Measurements from ENCODE around the gene GPR18.

GPR18 gene

DNA sequence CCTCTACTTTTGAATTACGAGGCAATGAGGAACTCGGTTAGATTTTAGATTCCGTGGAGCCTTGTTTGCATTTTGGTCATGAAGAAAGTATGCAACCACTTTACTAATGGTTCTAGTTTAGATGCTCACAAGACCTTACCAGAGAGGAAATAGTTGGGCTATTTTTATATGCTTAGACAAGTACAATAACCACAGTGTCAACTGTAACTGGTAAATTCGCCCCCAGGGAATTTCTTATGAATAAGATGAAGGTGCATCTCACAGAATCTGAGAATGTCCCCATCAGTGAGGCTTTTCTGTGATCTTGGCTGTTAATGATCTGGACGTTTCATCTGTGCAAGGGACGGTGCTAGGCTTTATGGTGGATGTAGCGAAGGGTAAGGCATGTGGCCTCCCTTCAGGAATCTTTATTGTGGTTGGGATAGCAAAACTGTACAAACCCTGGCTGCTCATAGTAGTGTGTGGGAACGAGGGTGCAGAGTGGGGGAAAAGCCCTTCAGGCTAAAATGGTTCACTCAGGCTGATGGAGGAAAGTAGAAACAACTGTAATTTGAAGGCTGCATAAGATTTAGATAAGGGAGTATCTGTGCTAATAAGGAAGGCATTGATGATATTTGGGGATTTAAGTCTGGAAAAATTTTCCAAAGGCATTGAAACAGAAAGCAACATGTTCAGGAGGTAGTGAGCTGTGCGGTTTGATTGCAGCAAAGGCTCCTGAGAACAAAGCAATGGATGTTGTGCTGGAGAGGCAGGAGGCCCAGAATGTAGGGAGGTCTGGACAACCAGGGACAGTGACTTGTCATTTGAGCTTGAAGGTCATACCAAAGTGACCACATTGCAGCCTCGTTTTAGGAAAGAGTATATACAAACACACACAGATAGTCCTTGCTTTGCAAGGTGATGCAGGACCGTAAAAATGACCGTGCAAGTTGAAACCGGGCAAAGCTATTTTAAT lies 29.2 kb downstream of the GPR18 start:
- no peak overlapping the region for H4K8ac ChIP-seq (ENCODE audit: low read length)
- H2AFZ ChIP-seq (ENCODE audit: low read depth, low read length): no peak overlapping the region
- H2AK5ac ChIP-seq (ENCODE audit: low read length, severe bottlenecking): no peak overlapping the region
- no peak overlapping the region for H2BK5ac ChIP-seq (ENCODE audit: low read depth, low read length, poor library complexity, severe bottlenecking)
- H3K4me3 ChIP-seq (ENCODE audit: insufficient read depth in 1 of 2, low read depth in 1 of 2, low read length in 2 of 2): no peak overlapping the region
- peak overlapping the region; percentile 65 for H2BK120ac ChIP-seq (ENCODE audit: low read depth, low read length)
- H3K4ac ChIP-seq (ENCODE audit: low read depth in 1 of 2, low read length in 2 of 2): no peak overlapping the region
- no peak overlapping the region for H4K91ac ChIP-seq (ENCODE audit: low read length)
- peaks cover 15% of the 10 kb centered on the region for H3K79me1 ChIP-seq (replicated peaks; ENCODE audit: low read length, poor library complexity, severe bottlenecking)
- H2BK15ac ChIP-seq (ENCODE audit: low read depth, poor library complexity, severe bottlenecking): no peak overlapping the region
- H3K23ac ChIP-seq (ENCODE audit: low read length in 2 of 2): no peak overlapping the region
- H3K9ac ChIP-seq (ENCODE audit: low read length): no peak overlapping the region
- DNase-seq: peak; percentile 87
- H2BK12ac ChIP-seq (ENCODE audit: low read length in 2 of 2): no peak overlapping the region
- no peaks in the 10 kb centered on the region for H3K9me3 ChIP-seq (ENCODE audit: control insufficient read depth, low read length)
- H3K27me3 ChIP-seq (ENCODE audit: control insufficient read depth in 1 of 2, insufficient read depth in 1 of 2, low read length in 2 of 2): no peaks in the 10 kb centered on the region
- H3K4me2 ChIP-seq (ENCODE audit: low read length, poor library complexity, severe bottlenecking): peak overlapping the region; percentile 27
- peak overlapping the region; percentile 63 for H3K27ac ChIP-seq (ENCODE audit: low read length, poor library complexity, severe bottlenecking)
- peaks cover 0 to 3% of the 10 kb centered on the region in 2 experiments for H3K36me3 ChIP-seq (ENCODE audit: control insufficient read depth in 1 of 2, insufficient read depth in 2 of 2, low read depth in 1 of 2, low read length in 2 of 2)
- peak overlapping the region; percentile 10 to 29 for H3K18ac ChIP-seq (ENCODE audit: low read depth in 1 of 2, low read length in 2 of 2)
- WGBS: 30% methylated on average over 13 of the region's 13 CpGs
- no peak overlapping the region for H3K14ac ChIP-seq (ENCODE audit: low read length in 2 of 2)
- H3K4me1 ChIP-seq (ENCODE audit: control insufficient read depth, insufficient read depth, low read depth, low read length): peaks cover 13% of the 10 kb centered on the region

DNA sequence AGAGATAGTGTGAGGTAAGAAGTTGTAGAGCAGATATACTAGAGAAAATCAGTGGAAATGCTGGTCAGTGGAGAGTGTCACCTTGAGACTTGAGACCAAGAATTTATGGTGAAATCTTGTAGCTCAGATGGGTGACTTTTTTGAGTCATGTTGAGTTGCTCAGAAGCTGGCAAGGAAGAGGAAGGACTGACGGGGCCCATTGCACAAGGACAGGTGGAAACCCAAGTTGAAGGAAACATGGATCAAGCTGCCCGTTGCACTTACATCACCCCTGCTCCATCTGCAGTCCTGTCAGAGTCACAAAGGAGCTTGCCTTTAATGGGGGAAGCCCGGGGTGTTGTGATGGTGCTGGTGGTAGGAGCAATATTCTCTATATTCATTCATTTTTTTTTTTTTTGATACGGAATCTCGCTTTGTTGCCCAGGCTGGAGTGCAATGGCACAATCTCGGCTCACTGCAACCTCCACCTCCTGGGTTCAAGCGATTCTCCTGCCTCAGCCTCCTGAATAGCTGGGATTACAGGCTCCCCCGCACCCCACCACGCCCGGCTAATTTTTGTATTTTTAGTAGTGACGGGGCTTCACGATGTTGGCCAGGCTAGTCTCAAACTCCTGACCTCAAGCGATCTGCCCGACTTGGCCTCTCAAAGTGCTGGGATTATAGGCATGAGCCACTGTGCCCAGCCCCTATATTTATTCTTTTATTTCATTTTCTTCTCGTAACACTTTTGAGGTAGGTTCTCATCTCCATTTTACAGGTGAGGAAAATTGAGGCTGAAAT lies 30.1 kb downstream of the GPR18 start:
- whole genome bisulfite sequencing: 91% methylated on average over 11 of the region's 15 CpGs
- H3K4me3 ChIP-seq (ENCODE audit: insufficient read depth in 1 of 2, low read depth in 1 of 2, low read length in 2 of 2): no peak overlapping the region
- peak overlapping the region; percentile 64 for H2BK120ac ChIP-seq (ENCODE audit: low read depth, low read length)
- H3K9me3 ChIP-seq (ENCODE audit: control insufficient read depth, low read length): no peaks in the 10 kb centered on the region
- H3K4me2 ChIP-seq (ENCODE audit: low read length, poor library complexity, severe bottlenecking): no peak overlapping the region
- no peak overlapping the region for H3K14ac ChIP-seq (ENCODE audit: low read length in 2 of 2)
- DNase-seq: no peak
- no peak overlapping the region for H3K9ac ChIP-seq (ENCODE audit: low read length)
- peaks cover 0 to 3% of the 10 kb centered on the region in 2 experiments for H3K36me3 ChIP-seq (ENCODE audit: control insufficient read depth in 1 of 2, insufficient read depth in 2 of 2, low read depth in 1 of 2, low read length in 2 of 2)
- peaks cover 14% of the 10 kb centered on the region for H3K79me1 ChIP-seq (replicated peaks; ENCODE audit: low read length, poor library complexity, severe bottlenecking)
- no peak overlapping the region for H4K8ac ChIP-seq (ENCODE audit: low read length)
- H2AK5ac ChIP-seq (ENCODE audit: low read length, severe bottlenecking): no peak overlapping the region
- H3K4me1 ChIP-seq (ENCODE audit: control insufficient read depth, insufficient read depth, low read depth, low read length): peaks cover 11% of the 10 kb centered on the region
- peak overlapping the region; percentile 63 for H3K27ac ChIP-seq (ENCODE audit: low read length, poor library complexity, severe bottlenecking)
- no peak overlapping the region for H3K23ac ChIP-seq (ENCODE audit: low read length in 2 of 2)
- no peak overlapping the region for H2BK5ac ChIP-seq (ENCODE audit: low read depth, low read length, poor library complexity, severe bottlenecking)
- H3K4ac ChIP-seq (ENCODE audit: low read depth in 1 of 2, low read length in 2 of 2): peak overlapping the region in 1 of 2 experiments; percentile 24
- H4K91ac ChIP-seq (ENCODE audit: low read length): no peak overlapping the region
- H3K18ac ChIP-seq (ENCODE audit: low read depth in 1 of 2, low read length in 2 of 2): peak overlapping the region in 1 of 2 experiments; percentile 70
- H2AFZ ChIP-seq (ENCODE audit: low read depth, low read length): no peak overlapping the region
- H3K27me3 ChIP-seq (ENCODE audit: control insufficient read depth in 1 of 2, insufficient read depth in 1 of 2, low read length in 2 of 2): no peaks in the 10 kb centered on the region
- peak overlapping the region; percentile 49 to 83 for H2BK12ac ChIP-seq (ENCODE audit: low read length in 2 of 2)
- H2BK15ac ChIP-seq (ENCODE audit: low read depth, poor library complexity, severe bottlenecking): no peak overlapping the region

DNA sequence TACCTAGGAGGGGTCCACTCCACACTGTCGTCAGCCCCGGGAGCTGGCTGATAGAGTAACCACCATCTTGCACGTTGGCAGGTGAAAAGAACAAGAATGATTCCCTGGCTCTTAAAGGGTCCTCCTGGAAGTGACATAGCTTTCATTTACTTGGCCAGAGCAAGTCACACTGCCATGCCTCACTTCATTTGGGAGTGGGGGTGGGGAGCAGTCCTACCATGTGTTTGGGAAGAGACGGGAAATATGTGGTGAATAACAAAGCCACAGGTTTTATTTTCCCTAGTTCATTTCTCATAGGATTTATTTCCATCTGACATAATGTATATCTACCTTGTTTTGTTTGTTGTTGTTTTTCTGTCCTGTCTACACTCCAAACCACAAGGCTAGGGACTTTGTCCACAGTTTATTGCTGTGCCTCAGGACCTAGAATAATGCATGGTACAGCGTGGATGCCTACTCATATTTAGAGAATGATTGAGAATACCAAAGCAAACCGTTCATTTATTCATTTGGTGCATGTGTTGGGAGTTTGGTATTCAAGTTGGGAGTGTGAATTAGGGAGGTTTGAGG lies 30.8 kb downstream of the GPR18 start:
- WGBS: 88% methylated on average over 5 of the region's 6 CpGs

More for the DNA sequence above, 30.8 kb downstream of the GPR18 start:
- Histone ChIP-seq H4K91ac (ENCODE audit: low read length) (peak overlapping the region; percentile 66), H3K36me3 (ENCODE audit: control insufficient read depth in 1 of 2, insufficient read depth in 2 of 2, low read depth in 1 of 2, low read length in 2 of 2) (peaks cover 0 to 3% of the 10 kb centered on the region in 2 experiments), H3K27ac (ENCODE audit: low read length, poor library complexity, severe bottlenecking) (no peak overlapping the region), H2BK15ac (ENCODE audit: low read depth, poor library complexity, severe bottlenecking) (no peak overlapping the region), H3K14ac (ENCODE audit: low read length in 2 of 2) (no peak overlapping the region), H2BK12ac (ENCODE audit: low read length in 2 of 2) (peak overlapping the region in 1 of 2 experiments; percentile 75), H4K8ac (ENCODE audit: low read length) (peak overlapping the region; percentile 84), H3K9me3 (ENCODE audit: control insufficient read depth, low read length) (no peaks in the 10 kb centered on the region), H3K27me3 (ENCODE audit: control insufficient read depth in 1 of 2, insufficient read depth in 1 of 2, low read length in 2 of 2) (no peaks in the 10 kb centered on the region), H3K4me1 (ENCODE audit: control insufficient read depth, insufficient read depth, low read depth, low read length) (peaks cover 11% of the 10 kb centered on the region), H2BK120ac (ENCODE audit: low read depth, low read length) (peak overlapping the region; percentile 22), H3K9ac (ENCODE audit: low read length) (no peak overlapping the region), H3K4me3 (ENCODE audit: insufficient read depth in 1 of 2, low read depth in 1 of 2, low read length in 2 of 2) (no peak overlapping the region), H3K79me1 (replicated peaks; ENCODE audit: low read length, poor library complexity, severe bottlenecking) (peaks cover 14% of the 10 kb centered on the region), H2BK5ac (ENCODE audit: low read depth, low read length, poor library complexity, severe bottlenecking) (no peak overlapping the region), H3K18ac (ENCODE audit: low read depth in 1 of 2, low read length in 2 of 2) (no peak overlapping the region), H2AK5ac (ENCODE audit: low read length, severe bottlenecking) (no peak overlapping the region), H3K4me2 (ENCODE audit: low read length, poor library complexity, severe bottlenecking) (no peak overlapping the region), H3K23ac (ENCODE audit: low read length in 2 of 2) (no peak overlapping the region), H2AFZ (ENCODE audit: low read depth, low read length) (no peak overlapping the region), H3K4ac (ENCODE audit: low read depth in 1 of 2, low read length in 2 of 2) (no peak overlapping the region)
- no peak for DNase-seq

Measured in mesenchymal stem cell (in vitro differentiated cells and primary cell).